ENCODE data around the gene GLI2. TPM values are rescaled to one million over a fixed set of nuclear protein-coding genes. Genes with fewer than 3 reads are reported as not detected.

Gene GLI2
- total and polyA plus RNA-seq, 2 of the 13 experiments (the other 11 are each of a cell fraction or from before 2014, with no cell fraction given), result not detected

GRCh38 chr2:120762341-120763061 is 26.8 kb downstream of the GLI2 start:
- H3K9ac ChIP-seq (ENCODE audit: insufficient read depth, low read depth, low read length), result no peak overlapping the region
- no peak for FAIRE-seq
- H3K4me1 ChIP-seq (ENCODE audit: insufficient read depth, low read length), result no peaks in the 10 kb centered on the region
- DNase-seq (ENCODE audit: low spot score), result no peak
- intact Hi-C loops (cut with micrococcal nuclease; ENCODE audit: unreplicated experiment), result no loop called here
- no peaks in the 10 kb centered on the region for H3K9me3 ChIP-seq (ENCODE audit: low read length)
- H3K36me3 ChIP-seq (replicated peaks in 1 of 2; ENCODE audit: control insufficient read depth in 1 of 2, insufficient read depth in 2 of 2, low read length in 2 of 2), result no peaks in the 10 kb centered on the region
- no peak for ATAC-seq
- H4K20me1 ChIP-seq (ENCODE audit: insufficient read depth, low read length), result no peaks in the 10 kb centered on the region
- H3K27me3 ChIP-seq (ENCODE audit: control insufficient read depth in 1 of 2, insufficient read depth in 2 of 2, low read length in 2 of 2), result peaks cover 13 to 89% of the 10 kb centered on the region in 2 experiments; a peak in 4 of 5 replicates
- no peak overlapping the region for H2AFZ ChIP-seq (ENCODE audit: low read length)
- in situ Hi-C loops (cut with HindIII; ENCODE audit: extremely low pct_ligation_motif_present, low pct_unique_long_range_greater_than_20kb), result no loop called here
- H3K79me2 ChIP-seq (ENCODE audit: insufficient read depth, low read length), result no peaks in the 10 kb centered on the region
- no peak overlapping the region for H3K4me3 ChIP-seq (replicated peaks in 1 of 3; ENCODE audit: insufficient read depth in 1 of 3, low read depth in 2 of 3, low read length in 3 of 3)
- ChIA-PET POLR2A (no interaction called here), CTCF (ENCODE audit: low intra/inter-chr PET ratio, low total read pairs) (no interaction called here)
- BruUV-seq (replicated peaks), result no TSS peak
- H3K27ac ChIP-seq (ENCODE audit: extremely low read length, insufficient read depth, low read length), result no peak overlapping the region
- no peak overlapping the region for H3K4me2 ChIP-seq (ENCODE audit: low read depth, low read length)
- WGBS (ENCODE audit: low lambda C conversion rate), result 14% methylated on average over 15 of the region's 15 CpGs
- TF ChIP-seq ZNF383 (CRISPR knock-in tag; IDR thresholded peaks at IDR 0.05; ENCODE audit: borderline replicate concordance) (no peak), ZNF225 (CRISPR knock-in tag; IDR thresholded peaks at IDR 0.05) (no peak), ZFYVE20 (CRISPR knock-in tag; IDR thresholded peaks at IDR 0.05; ENCODE audit: borderline replicate concordance, low read depth) (no peak), ZNF784 (CRISPR knock-in tag; IDR thresholded peaks at IDR 0.05; ENCODE audit: borderline replicate concordance) (no peak), CREB3 (CRISPR knock-in tag; IDR thresholded peaks at IDR 0.05) (no peak), CEBPZ (IDR thresholded peaks at IDR 0.05; ENCODE audit: low read length) (no peak), ZSCAN21 (CRISPR knock-in tag; IDR thresholded peaks at IDR 0.05; ENCODE audit: borderline replicate concordance) (no peak), ZNF337 (CRISPR knock-in tag; IDR thresholded peaks at IDR 0.05; ENCODE audit: borderline replicate concordance, low read depth) (no peak), ZNF550 (CRISPR knock-in tag; IDR thresholded peaks at IDR 0.05; ENCODE audit: borderline replicate concordance) (no peak), NR3C1 (CRISPR knock-in tag; IDR thresholded peaks at IDR 0.05) (no peak), HNF1A (IDR thresholded peaks at IDR 0.05; ENCODE audit: low read depth) (no peak), HNF1A (CRISPR knock-in tag; IDR thresholded peaks at IDR 0.05; ENCODE audit: borderline replicate concordance) (no peak), IRF1 (CRISPR knock-in tag; IDR thresholded peaks at IDR 0.05; ENCODE audit: low read depth) (no peak)
